OCI-LY3 (cell line): ENCODE measurements around the gene MYL11.

ENCODE experiments used
- EZH2phosphoT487 ChIP-seq: fragments of 200-600 bp; shearing (Covaris generic); IDR thresholded peaks from 2 replicates; pipeline ENCODE4 v1.6.1; 2018; ENCODE audit warnings: antibody characterized with exemption, mixed run types, low read depth
- TF ChIP-seq, protein P1 (sequence below): fragments of 200-600, 300-600 bp; sonication (generic); IDR thresholded peaks from 2 replicates; pipeline ENCODE4 v1.5.1; 2014; ENCODE audit warnings: antibody characterized with exemption, low read length, low read depth

DNA sequence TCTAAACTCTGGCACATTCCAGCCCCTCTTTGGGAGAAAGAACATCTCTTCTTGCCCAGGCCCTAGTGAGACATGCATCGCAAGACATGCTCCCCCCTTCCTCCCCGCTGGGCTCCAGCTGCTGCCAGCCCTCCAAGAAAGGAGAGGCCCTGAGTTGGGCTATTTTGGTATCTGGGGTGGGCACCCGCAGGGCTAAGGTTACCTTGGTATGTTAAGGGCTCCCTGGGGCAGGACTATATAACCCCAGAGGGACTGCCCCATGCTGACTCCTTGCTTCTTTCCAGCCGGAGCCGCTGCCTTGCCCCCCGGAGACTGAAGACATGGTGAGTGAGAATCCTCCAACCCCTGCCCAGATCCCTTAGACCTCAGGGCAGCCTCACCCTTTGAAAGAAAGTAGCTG is at the start of gene MYL11:
- TF ChIP-seq, protein P1, sequence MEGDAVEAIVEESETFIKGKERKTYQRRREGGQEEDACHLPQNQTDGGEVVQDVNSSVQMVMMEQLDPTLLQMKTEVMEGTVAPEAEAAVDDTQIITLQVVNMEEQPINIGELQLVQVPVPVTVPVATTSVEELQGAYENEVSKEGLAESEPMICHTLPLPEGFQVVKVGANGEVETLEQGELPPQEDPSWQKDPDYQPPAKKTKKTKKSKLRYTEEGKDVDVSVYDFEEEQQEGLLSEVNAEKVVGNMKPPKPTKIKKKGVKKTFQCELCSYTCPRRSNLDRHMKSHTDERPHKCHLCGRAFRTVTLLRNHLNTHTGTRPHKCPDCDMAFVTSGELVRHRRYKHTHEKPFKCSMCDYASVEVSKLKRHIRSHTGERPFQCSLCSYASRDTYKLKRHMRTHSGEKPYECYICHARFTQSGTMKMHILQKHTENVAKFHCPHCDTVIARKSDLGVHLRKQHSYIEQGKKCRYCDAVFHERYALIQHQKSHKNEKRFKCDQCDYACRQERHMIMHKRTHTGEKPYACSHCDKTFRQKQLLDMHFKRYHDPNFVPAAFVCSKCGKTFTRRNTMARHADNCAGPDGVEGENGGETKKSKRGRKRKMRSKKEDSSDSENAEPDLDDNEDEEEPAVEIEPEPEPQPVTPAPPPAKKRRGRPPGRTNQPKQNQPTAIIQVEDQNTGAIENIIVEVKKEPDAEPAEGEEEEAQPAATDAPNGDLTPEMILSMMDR, result no peak
- no peak for TF ChIP-seq EZH2phosphoT487
